Spleen (tissue), 7 donors: ENCODE measurements around the gene PPP1R13B.

Experiments used
- POLR2A ChIP-seq, 3 donors: fragments of 450-650 bp; IDR thresholded peaks; one replicate each; pipeline ENCODE4 v1.5.1; 2017; ENCODE audit warnings: antibody characterized with exemption in 3 of 3, mild to moderate bottlenecking in 1 of 3
- TF ChIP-seq, protein P1 (sequence below), 11 experiments: fragments of 200-600 bp in 7 of 11; fragments of 450-650 bp in 4 of 11; sonication (generic) in 4 of 11; IDR thresholded peaks in 8 of 11; conservative IDR thresholded peaks in 3 of 11; 1 replicate in 7 of 11; 2 replicates in 4 of 11; pipeline versions ENCODE4 v1.4.0 to v1.8.0; 2016 to 2021; ENCODE audit warnings: antibody characterized with exemption in 11 of 11, inconsistent platforms in 4 of 11, mild to moderate bottlenecking in 1 of 11
- donor health status: DM: no; HTN: no; CAD: no; lungs with moderate emphysema.
- donor health status: DM: no; HTN: no; CAD: no.
- donor health status: DM: no; HTN: no; CAD: no.

DNA sequence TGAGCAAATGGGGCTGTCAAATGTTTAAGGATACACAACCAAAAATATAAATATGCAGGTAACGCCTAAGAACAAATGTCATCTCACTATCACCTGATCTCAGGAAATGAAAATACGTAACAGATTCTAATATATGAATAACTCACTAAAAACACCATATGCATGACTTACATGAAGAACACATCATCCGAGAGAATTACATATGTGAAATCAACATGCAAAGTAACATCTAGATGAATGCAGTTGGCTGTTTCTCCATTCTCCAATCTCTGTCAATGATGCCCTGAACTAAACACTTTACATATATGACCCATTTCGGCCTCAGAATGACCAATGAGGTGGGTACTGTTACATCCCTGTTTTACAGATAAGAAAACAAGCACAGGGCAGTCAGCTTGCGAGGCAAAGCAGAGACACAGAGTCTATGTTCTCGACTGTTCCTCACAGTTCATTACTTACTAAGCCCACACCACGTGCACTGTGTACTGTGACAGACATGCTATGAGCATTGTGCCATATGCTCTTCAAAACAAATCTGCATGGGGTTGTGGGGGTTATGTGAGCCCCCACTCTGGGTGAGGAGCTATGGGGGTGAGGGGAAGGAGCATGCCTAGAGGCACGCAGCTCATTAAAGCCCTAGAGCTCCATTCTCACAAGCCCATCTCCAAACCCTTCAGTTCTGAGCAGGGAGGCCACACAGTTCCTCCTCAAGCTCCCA, 89.2 kb downstream of the PPP1R13B start:
- TF ChIP-seq, protein P1, sequence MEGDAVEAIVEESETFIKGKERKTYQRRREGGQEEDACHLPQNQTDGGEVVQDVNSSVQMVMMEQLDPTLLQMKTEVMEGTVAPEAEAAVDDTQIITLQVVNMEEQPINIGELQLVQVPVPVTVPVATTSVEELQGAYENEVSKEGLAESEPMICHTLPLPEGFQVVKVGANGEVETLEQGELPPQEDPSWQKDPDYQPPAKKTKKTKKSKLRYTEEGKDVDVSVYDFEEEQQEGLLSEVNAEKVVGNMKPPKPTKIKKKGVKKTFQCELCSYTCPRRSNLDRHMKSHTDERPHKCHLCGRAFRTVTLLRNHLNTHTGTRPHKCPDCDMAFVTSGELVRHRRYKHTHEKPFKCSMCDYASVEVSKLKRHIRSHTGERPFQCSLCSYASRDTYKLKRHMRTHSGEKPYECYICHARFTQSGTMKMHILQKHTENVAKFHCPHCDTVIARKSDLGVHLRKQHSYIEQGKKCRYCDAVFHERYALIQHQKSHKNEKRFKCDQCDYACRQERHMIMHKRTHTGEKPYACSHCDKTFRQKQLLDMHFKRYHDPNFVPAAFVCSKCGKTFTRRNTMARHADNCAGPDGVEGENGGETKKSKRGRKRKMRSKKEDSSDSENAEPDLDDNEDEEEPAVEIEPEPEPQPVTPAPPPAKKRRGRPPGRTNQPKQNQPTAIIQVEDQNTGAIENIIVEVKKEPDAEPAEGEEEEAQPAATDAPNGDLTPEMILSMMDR (IDR thresholded peaks at IDR 0.05 in 8 of 11, conservative IDR thresholded peaks at IDR 0.05 in 3 of 11): no peak
- TF ChIP-seq POLR2A (IDR thresholded peaks at IDR 0.05): no peak
